ENCODE results near the gene MED9.

GRCh38 chr17:17510456-17511292, 33.9 kb downstream of the MED9 start:
- TF ChIP-seq CTCF (IDR thresholded peaks at IDR 0.05) (no peak), ZFX (IDR thresholded peaks at IDR 0.05; ENCODE audit: borderline replicate concordance) (no peak)
